GM04504 (cell line): ENCODE data around the gene FLNA.
"Not testable (repeated sequence)": the region's sequence is repeated elsewhere in the genome, so short reads cannot be mapped to it uniquely, and the experiment has no call there.

ENCODE experiments used
- DNase-seq: peaks from one replicate; pipeline ENCODE4 v3.0.0-alpha.2; 2012; ENCODE audit warnings: low read depth

Gene FLNA

DNA sequence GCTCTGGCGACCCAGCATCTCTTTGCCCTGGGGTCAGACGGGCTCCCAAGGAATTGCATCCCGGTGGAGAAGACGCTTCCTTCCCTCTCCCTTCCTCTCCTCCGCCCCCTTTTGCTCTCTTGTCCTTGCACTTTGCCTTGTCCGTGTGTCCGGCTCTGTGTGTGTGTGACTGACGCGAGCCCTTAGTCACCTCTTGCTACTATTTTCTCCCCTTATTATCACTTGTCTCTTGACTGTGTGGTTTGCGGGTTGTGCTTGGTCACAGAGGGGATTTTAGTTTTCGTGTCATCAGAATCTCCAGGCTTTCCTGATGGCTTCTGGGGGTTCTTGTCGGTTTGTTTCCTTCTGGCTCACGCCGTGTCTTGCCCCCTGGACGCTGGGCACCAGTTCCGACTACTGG lies 31.4 kb downstream of the FLNA start:
- not testable (repeated sequence) for DNase-seq

DNA sequence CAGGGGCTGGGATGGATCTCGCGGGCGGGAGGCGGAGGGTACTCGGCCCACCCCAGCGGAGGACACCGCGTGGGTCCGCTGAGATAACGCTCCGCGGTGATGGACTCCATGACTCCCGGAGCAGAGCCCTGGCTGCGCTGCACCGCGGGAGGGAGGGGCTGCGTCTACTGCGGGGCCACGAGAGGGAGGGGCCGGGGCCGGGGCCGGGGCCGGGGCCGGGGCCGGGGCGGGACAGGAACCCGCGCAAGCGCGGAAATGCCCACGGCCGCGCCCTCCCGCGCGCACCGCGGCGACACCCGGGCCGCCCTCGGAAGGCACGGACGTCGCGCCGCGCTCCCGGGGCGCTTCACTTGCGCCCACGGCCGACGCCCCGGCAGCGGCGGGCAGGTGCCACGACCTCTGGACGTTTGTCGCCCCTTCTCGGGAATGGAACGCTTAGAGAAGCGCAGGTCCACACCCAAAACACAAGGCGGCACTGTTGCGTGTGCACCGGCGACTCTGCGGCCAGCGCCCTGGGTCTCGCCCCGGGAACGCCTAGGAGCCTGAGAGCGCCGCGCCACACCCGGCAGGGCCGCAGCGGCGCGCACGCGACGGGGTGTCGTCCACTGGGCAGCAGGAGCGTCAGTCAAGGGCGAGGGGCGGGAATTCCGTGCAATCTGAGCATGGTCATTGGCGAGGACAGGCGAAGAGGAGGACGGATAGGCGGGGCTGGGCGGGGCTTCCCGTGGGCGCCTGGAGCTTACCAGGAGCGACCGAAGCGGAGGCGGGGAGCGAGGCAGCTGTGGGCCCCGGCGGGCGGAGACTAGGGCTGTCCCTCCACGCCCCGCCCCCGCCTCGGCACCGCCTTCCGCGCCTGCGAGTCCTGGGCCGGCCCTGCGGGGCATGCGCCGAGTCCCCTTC lies 32.8 kb downstream of the FLNA start:
- not testable (repeated sequence) for DNase-seq

DNA sequence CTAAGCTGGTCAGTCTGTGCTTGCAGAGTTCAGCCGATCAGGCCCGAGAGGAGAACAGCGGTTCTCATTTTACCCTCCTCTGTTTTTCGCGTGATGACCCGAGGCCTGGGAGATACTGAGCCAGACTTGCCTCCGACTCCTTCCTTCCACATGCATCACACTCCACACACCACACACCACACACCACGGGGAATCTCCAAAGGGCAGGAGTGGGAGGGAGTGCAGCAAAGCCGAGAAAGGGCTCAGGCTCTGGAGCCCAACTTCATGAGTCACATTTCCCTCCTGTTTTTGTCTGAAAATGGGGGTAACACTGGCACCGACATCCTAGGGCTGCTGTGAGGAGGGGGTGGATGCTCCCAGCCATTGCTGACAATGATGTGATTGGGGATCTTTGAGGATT lies 39.9 kb downstream of the FLNA start:
- DNase-seq, result no peak

DNA sequence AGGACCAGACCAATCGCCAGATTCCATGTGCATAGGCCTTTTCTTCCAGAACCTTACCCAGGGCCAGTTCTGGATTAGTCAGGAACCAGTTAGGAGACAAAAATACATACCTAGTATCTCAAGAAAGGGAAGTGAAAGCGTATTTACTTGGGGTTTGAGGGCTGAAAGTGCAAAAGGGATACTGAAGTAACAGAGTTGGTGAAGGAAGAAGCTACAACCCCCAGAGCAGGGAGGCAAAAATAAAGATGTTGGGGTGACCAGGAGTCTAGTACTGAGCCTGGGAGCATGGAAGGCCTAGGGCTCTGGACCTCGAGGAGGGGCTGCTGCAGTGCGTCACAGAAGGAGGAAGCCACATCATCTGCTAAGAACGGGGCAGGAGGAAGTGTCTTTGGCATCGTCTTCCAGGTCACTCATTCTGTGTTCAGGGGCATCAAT lies 40.6 kb downstream of the FLNA start:
- DNase-seq, result no peak

DNA sequence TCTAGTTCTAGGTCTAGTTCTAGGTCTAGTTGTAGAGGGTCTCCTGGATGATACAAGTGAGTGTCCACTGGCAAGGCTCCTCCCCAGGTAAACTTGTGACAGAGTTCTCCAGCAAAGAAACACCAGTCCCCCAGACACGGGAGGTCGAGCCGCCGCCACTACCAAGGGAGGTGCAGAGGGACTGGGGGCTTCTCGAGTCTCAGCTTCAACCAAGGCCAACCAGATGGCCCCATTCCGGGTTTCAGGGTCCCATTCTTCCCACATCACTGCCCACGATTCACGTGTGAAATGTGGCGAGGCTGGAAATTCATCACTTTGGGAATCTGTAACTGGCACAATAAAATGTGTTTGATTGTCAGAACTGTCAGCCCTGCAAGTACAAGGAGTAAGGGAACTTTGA lies 41.3 kb downstream of the FLNA start:
- DNase-seq, result no peak

DNA sequence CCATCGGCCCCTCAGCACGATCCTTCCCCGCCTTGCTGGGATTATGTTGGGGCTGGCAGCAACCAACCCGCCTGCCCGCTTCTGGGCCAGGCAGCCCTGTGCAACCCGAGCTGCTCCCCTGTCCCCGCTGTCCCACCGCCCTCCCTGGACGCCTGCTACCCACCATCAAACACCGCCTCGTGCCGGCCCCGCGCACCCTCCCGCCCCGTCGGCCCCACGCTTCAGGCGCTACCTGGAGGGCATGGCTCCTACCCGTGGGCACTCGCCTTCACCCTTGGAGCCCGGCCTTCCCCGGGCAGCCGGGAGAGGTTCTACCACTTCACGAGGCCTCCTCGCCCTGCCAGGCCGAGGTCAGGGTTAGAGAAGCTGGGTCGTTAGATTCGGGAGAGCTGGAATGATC lies 41.9 kb downstream of the FLNA start:
- no peak for DNase-seq

DNA sequence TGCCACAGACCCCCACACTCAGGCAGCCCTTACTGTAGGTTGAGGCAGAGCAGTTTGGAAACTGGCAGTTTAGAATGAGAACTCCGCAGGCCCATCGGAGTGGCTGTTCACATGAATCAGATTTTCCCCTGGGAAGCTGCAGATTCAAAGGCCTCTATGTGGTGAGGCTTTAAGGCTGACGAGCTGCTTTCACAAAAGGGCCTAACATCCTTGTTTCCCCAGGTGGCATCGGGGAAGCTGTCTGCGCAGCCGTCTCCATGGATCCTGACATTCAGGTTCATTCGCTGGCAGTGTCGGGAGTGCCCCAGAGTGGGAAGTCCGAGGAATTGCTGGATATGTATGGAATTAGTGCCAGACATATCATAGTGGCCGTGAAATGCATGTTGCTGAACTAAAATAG lies 45.1 kb downstream of the FLNA start:
- DNase-seq, result no peak

DNA sequence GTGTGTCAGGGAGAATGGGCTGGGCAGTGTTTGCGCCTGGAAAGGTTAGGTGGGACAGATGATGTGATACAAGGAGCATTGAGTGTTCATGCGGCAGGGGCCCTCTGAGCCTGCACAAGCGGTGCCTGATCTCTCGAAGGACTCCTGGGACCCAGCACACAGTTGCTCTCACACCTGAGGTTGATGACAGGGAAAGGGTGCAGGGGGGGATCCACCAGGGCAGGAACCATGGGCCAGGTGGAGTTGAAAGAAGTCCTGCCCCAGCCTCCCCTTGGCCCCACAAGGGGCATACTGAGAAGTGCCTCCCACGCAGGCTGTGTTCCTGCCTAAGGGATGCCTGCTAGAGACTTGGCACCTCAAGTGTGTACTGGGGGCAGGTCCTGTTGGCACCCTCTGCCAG lies 45.8 kb downstream of the FLNA start:
- DNase-seq, result no peak

DNA sequence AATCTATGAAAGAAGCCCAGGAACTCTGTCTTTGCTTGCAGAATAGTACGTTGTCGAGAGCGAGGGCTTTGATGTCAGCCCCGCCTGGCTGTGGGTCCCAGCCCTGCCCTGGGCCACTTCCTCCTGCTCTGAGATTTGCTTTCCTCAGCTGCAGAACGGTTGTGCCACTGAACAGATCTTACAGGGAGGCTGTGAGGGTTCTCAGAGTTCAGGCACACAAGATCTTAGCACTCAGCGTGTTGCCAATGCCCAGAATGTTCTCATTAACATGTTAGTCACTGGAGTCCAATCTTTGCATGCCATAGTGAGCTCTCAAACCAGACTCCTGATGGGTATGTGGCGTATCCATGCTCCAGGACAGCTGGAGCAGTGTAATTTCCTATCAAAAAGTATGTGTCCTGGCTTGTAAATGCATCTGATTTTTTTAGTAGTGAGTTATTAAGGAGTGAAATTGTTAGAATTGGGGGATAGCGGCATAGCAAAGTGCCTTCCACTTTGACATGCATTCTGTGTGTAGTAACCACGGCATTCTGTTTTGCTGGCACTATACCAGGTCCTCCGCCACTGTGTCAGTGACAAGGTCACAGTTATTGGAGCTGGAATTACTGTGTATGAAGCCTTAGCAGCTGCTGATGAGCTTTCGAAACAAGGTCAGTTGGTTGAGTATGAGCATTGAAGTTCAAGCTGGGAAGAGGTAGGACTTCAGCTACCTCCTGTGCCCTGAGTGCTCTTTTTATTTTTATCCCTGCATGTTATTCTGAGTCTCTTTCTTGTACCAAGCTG lies 47.2 kb downstream of the FLNA start:
- DNase-seq, result no peak

DNA sequence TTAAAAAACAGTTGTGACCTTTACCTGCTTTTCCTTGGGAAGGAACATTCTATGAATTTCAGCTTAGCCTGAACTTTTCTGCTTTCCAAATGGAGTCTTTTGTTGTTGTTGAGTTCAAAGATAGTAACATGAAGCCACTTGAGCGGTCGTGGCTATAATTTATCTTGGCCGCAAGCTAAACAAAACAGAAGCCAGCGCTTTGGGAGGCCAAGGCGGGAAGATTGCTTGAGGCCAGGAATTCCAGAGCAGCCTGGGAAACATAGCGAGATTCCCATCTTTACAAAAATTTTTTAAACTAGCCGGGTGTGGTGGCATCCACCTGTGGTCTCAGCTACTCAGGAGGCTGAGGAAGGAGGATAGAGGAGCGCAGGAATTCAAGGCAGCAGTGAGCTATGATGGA lies 48.9 kb downstream of the FLNA start:
- DNase-seq, result no peak

DNA sequence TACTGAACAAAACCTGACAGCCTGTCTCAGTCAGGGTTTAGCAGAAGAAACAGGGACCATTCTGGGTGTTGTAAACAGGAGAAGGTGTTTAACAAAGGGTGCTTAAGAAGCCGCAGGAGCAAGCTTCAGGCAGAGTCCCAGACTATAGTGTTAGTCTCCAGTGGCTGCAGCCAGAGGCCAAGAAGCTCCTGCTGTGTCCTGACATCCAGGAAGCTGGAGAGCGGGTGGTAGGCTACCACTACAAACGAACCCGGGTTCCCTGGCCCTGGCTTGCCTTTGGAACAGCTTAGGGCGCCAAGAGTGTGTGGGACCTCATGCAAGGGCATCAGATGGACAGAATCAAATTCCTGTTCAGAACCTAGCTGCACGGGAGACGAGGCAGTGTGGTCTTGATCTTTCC lies 50.9 kb downstream of the FLNA start:
- no peak for DNase-seq

DNA sequence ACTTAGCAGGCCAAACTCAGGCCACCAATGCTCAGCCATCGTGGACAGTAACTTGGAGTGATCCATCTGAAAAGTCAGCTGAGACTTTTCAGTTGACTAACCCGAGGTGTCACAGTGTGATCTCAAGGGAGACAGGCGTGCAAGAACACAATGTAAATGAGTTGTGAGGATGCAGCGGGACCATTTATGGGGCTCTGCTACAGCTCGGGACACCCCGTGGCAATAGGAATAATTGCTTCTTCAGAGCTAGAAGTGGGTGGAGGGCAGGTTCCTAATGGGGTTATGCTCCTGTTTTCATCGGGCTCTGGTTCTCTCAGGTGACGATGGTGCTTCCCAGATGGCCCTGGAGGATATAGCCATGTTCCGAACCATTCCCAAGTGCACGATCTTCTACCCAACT lies 51.5 kb downstream of the FLNA start:
- no peak for DNase-seq

DNA sequence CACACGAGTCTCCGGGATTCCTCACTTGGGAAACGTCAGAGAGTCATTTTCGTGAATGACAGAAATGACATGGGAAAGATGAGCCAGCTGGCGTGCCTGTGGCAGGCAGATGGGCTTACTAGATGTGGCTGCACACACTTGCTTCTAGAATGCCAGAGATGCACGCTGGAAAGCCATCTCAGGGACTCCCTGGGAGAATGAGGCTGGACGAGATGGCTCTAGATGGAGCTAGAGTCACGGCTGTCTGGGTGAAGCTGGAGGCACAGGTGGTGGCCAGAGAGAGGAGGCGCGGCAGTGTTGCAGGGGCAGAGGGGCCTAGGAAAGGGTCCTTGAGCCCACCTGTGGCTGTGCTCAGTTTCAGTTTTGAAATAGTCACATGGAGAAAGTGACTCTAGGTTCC lies 52.8 kb downstream of the FLNA start:
- no peak for DNase-seq

DNA sequence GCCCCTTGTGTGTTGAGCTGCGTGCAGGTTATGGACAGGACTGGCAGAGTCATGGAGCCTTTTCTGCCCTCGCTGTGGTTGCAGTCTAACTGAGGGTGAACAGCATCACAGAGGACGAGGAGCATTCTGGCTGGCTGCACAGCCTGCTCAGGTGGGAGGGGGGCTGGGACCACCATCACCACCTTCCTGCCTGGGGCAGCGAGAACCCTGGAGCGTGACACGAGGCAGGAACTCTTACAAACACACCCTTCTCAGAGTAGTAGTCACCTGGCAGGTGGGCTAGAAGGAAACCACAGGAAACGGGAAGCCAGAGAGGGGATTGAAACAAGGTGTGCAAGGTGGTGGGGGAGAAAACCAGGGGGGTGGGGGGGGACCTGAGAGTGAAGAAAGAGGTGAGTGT lies 53.3 kb downstream of the FLNA start:
- no peak for DNase-seq

DNA sequence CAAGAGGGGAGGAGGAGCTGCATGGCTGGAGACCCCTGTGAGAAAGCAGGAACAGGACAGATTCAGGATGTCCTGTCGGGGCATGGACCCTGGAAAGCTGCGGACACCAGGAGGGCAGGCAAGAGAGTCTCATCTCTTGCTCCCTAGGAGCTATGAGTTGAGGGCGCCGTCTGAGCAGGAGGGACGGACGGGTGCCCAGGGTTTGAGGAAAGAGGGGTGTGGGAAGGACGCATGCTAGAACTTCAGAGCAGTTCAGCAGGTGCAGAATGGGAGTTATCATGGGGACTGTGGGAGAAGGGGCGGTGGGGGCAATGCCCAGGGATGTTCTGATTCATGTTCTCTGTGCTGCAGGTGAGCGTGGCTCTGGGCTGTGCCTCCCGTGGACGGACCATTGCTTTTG lies 54.0 kb downstream of the FLNA start:
- DNase-seq, result no peak

DNA sequence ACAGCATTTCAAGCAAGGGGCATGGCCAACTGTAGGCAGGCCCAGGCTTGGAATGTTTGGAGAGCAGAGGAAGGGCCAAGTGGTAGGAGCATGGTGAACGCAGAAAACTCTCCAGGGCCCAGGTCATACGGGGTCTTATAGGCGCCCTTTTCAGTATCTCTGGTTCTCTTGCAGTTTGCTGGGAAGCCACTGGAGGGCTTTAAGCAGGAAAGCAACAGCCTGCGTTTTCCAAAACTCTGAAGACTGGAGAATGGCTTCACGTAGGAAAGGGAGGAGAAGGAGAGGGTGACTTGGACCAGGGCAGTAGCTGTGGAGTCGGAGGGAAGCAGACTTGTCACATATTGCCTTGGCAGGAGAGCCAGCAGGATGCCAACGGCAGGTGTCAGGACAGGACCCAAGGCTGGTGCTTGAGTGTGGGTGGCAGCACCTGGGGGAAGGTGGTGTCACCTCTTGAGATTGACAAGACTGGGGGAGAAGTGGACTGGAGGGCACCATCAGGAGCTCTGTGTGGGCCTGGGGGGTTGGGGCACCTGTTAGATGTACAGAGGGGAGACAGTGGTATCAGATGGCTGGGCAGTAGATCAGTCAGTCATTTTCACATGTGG lies 56.9 kb downstream of the FLNA start:
- DNase-seq, result no peak

DNA sequence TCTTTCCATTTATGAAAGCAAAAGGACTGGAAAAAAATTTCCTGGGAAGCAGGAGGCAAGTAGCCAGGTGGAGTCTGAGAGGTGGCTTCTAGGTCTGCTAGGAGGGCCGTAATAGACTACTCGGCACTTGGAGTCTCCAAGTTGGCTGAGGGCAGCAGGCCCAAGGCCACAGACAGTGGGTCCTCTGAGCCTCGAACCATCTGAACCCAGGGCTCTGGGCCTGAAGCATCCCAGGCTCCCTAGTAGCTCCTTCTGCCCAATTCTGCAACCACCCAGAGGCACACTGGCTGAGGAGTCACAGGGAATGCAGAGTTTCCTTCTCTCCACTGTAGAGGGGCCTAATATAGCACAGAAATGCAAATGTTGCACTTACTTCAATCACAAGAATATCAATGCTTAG lies 59.0 kb downstream of the FLNA start:
- no peak for DNase-seq

DNA sequence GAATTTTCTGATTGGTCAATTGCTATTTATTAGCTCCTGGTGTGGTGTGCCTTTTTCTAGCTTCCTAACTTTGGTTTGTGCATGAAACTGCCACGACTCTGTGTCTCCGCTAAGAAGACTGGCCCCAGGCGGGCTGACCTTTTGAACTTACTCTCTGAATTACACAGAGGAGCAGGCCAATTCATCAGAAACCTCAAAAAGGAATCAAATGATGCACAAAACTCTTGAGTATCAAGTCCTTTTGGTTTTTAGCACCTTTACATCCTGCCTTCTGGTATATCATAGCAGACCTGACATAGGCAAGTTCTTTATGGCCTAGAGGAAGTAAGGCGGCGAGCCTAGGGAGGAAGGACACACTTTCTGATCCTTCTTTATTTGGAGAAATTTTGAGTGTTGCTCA lies 61.3 kb downstream of the FLNA start:
- no peak for DNase-seq

DNA sequence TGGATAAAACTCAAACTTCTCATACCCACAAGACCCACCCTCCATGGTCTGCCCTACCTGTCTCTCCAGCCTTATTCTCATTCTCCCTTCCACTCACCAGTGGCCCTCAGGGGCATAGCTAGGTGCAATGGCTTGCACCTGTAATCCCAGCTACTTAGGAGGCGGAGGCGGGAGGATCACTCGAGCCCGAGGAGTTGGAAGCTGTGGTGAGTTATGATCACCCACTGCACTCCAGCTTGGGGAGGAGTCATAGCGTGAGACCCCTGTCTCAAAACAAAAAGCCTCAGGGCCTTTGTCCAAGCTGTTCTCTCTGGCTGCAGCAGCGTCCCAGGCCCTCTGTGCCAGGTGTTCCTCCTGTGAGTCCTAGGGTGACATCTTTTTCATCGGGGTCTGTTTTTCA lies 62.3 kb downstream of the FLNA start:
- DNase-seq, result no peak

DNA sequence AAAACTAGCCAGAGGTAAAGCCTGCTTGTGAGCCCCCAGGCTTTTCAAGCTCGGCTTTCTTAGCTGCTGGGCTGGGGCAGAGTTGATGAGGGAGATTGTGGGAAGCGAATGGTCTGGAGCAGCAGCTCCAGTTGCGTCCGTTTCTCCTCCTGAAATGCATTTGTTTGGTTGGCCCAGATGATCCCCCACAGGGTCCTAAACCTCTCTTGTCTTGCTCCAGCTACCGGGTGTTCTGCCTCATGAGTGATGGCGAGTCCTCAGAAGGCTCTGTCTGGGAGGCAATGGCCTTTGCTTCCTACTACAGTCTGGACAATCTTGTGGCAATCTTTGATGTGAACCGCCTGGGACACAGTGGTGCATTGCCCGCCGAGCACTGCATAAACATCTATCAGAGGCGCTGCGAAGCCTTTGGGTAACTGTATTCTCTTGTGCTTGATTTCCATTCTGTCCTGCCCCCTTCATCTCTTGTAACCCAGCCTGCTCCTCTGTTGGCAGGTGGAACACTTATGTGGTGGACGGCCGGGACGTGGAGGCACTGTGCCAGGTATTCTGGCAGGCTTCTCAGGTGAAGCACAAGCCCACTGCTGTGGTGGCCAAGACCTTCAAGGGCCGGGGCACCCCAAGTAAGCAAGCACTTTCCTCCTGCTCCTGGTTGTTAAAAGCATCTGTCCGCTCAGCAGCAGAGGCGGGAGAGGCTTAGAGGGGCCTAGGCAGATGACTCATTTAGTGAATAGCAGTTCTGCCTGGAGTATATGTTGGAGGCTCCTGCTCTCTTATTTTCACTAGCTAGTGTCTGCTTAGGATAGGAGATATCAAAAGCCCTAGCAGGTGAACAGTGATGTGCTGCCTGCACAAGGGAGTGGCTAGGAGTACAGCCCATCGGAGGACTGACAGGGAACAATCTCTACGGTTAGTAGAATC lies 63.6 kb downstream of the FLNA start:
- DNase-seq, result no peak

DNA sequence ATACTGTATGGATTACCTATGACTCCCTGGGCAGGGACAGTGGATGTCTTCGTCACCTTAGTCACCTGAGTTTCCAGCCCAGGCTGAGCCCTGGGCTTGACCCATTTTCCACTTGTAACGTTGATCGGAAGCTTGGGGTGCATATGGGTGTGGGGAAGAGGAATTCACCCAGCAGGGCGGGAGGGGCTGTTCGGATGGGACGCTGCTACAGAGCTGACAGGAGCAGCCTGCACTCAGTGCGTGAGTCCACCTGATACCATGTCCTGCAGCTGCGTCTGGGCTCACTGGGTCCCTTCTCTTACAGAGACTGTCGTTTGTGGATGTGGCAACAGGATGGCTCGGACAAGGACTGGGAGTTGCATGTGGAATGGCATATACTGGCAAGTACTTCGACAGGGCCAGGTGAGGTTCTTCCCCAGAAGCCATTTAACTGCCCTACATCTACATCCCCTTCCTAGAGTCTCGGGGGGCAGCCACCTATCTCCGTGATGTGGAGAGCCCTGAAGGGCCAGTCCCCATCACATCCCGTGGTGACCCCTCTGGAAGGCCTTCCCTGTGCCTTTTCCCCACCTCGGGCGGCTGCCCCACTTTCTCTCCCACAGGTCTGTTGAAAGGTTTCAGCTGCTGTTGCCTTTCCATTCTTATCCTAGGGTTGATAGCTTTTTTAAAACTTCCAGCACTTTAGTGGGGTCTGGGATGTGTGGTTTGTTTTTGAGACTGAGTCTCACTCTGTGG lies 65.2 kb downstream of the FLNA start:
- no peak for DNase-seq
